K562 (cell line): ENCODE results near the gene SENP8. TPM values are rescaled to one million over a fixed set of nuclear protein-coding genes. Genes with fewer than 3 reads are reported as not detected.

ENCODE experiments used
- ATAC-seq: fragments of 200-7000 bp; cut with Tn5 transposase; 3 replicates; pipeline ENCODE4 v1.9.1; 2020; ENCODE audit warnings: moderate library complexity
- BruUV-seq: library from RNA; stranded (reverse); fragments of 400-500 nt; replicated peaks from 2 replicates; lab custom pipeline; 2021; lab: Mats Ljungman, UMichigan
- CTCF ChIA-PET: fragments of 300-600 bp; formaldehyde crosslinking; extraction: SDS; loops from one replicate; lab custom pipeline; 2021; ENCODE audit warnings: low intra/inter-chr PET ratio; lab: Yijun Ruan, JAX
- POLR2A ChIA-PET: fragments of 300-600, 350-650 bp; sonication (Branson Sonifier 250); formaldehyde crosslinking; extraction: SDS; loops from one replicate; lab custom pipeline; 2021; ENCODE audit warnings: antibody characterized with exemption, inconsistent platforms; lab: Yijun Ruan, JAX
- DNase-seq, 4 experiments: peaks; one replicate each; pipeline versions ENCODE4 v3.0.0 to v3.0.0-alpha.2; 2011 to 2018; ENCODE audit warnings: low spot score in 3 of 4, mixed read lengths in 3 of 4; ENCODE audit errors: extremely low read depth in 1 of 4
- FAIRE-seq: peaks from 2 replicates; lab custom pipeline; 2011; peaks lifted over from hg19 to GRCh38; lab: Jason Lieb, UNC
- H2AFZ ChIP-seq: 2 replicates; pipeline ENCODE4 v1.6.0; 2011; ENCODE audit warnings: low read depth, low read length, control low read depth, inconsistent platforms
- H3K27ac ChIP-seq: fragments of 200-600 bp; 3 replicates; pipeline ENCODE4 v1.8.0; 2011; ENCODE audit warnings: low read depth, mild to moderate bottlenecking, control low read depth, inconsistent platforms, low read length, moderate library complexity, mixed read lengths; ENCODE audit errors: extremely low read depth
- H3K27me3 ChIP-seq, 2 experiments: fragments of 300-600 bp in 1 of 2; 2 replicates in 1 of 2; 3 replicates in 1 of 2; pipeline versions ENCODE4 v1.6.0 to v1.8.0; 2011; ENCODE audit warnings: inconsistent platforms in 2 of 2, low read length in 2 of 2, mild to moderate bottlenecking in 1 of 2, mixed read lengths in 1 of 2, moderate library complexity in 1 of 2; ENCODE audit not compliant: control insufficient read depth in 2 of 2, insufficient read depth in 2 of 2
- H3K36me3 ChIP-seq: fragments of 300-600 bp; 3 replicates; pipeline ENCODE4 v1.8.0; 2011; ENCODE audit warnings: mild to moderate bottlenecking, low read length, inconsistent platforms; ENCODE audit not compliant: control insufficient read depth, insufficient read depth
- H3K4me1 ChIP-seq, 2 experiments: fragments of 200-600 bp in 1 of 2; replicated peaks in 1 of 2; 2 replicates in 1 of 2; 3 replicates in 1 of 2; pipeline versions ENCODE4 v1.5.1 to v1.8.0; 2011; ENCODE audit warnings: inconsistent platforms in 2 of 2, low read length in 2 of 2, mild to moderate bottlenecking in 1 of 2, mixed read lengths in 1 of 2, moderate library complexity in 1 of 2; ENCODE audit not compliant: control insufficient read depth in 2 of 2, insufficient read depth in 2 of 2
- H3K4me2 ChIP-seq: 2 replicates; pipeline ENCODE4 v1.6.1; 2011; ENCODE audit warnings: low read length, control low read depth, inconsistent platforms, mixed read lengths; ENCODE audit not compliant: insufficient read depth
- H3K4me3 ChIP-seq: fragments of 200-600 bp; sonication (generic), shearing (Covaris generic); 2 replicates; pipeline ENCODE4 v1.5.1; 2016; ENCODE audit warnings: control low read depth, inconsistent platforms
- H3K79me2 ChIP-seq: fragments of 200-600 bp; 3 replicates; pipeline ENCODE4 v1.8.0; 2011; ENCODE audit warnings: low read length, inconsistent platforms; ENCODE audit not compliant: control insufficient read depth, insufficient read depth
- H3K9ac ChIP-seq, 2 experiments: 2 replicates each; pipeline versions ENCODE4 v1.6.0 to v1.6.1; 2011; ENCODE audit warnings: low read depth in 2 of 2, low read length in 2 of 2, control low read depth in 1 of 2, inconsistent platforms in 1 of 2, mild to moderate bottlenecking in 1 of 2, mixed read lengths in 1 of 2; ENCODE audit not compliant: insufficient read depth in 1 of 2
- H3K9me1 ChIP-seq: one replicate; pipeline ENCODE4 v1.6.0; 2011; ENCODE audit warnings: inconsistent platforms, mild to moderate bottlenecking, low read length, moderate library complexity; ENCODE audit not compliant: control insufficient read depth, insufficient read depth
- H3K9me3 ChIP-seq: replicated peaks from 2 replicates; pipeline ENCODE4 v1.5.1; 2011; ENCODE audit warnings: low read depth, low read length, inconsistent platforms; ENCODE audit not compliant: control insufficient read depth, insufficient read depth
- H4K20me1 ChIP-seq: replicated peaks from 2 replicates; pipeline ENCODE4 v1.6.1; 2011; ENCODE audit warnings: low read length, inconsistent platforms, mixed read lengths; ENCODE audit not compliant: control insufficient read depth, insufficient read depth
- BRD9 ChIP-seq: fragments of 450-650 bp; IDR thresholded peaks from 2 replicates; pipeline ENCODE4 v1.6.1; 2018; ENCODE audit warnings: low read depth; ENCODE audit not compliant: partially characterized antibody
- CBFA2T3 ChIP-seq: fragments of 450-650 bp; IDR thresholded peaks from 2 replicates; pipeline ENCODE4 v1.6.1; 2017
- FOSL1 ChIP-seq: fragments of 200-800 bp; sonication (Bioruptor generic); conservative IDR thresholded peaks from 2 replicates; pipeline ENCODE4 v1.6.1; 2016; ENCODE audit warnings: missing genetic modification characterization, missing compliant biosample characterization
- FOXA3 ChIP-seq, 2 experiments: fragments of 450-650 bp in 1 of 2; sonication (generic) in 1 of 2; formaldehyde crosslinking; IDR thresholded peaks in 1 of 2; conservative IDR thresholded peaks in 1 of 2; 2 replicates each; pipeline versions ENCODE4 v1.4.0 to v1.8.0; 2020 to 2022; ENCODE audit warnings: mild to moderate bottlenecking in 2 of 2, missing genetic modification reagents in 1 of 2
- KDM1A ChIP-seq, 2 experiments: fragments of 450-650 bp; IDR thresholded peaks; 2 replicates each; pipeline ENCODE4 v1.6.1; 2016; ENCODE audit warnings: mild to moderate bottlenecking in 2 of 2
- MAZ ChIP-seq, 2 experiments: fragments of 450-650 bp in 1 of 2; sonication (generic) in 1 of 2; formaldehyde crosslinking; IDR thresholded peaks in 1 of 2; conservative IDR thresholded peaks in 1 of 2; 2 replicates each; pipeline versions ENCODE4 v1.4.0 to v1.5.0; 2020; ENCODE audit warnings: mild to moderate bottlenecking in 1 of 2, missing genetic modification reagents in 1 of 2
- NR2C1 ChIP-seq, 2 experiments: fragments of 450-650 bp; IDR thresholded peaks; 2 replicates each; pipeline ENCODE4 v1.6.1; 2017; ENCODE audit warnings: mild to moderate bottlenecking in 2 of 2, antibody characterized with exemption in 1 of 2, inconsistent platforms in 1 of 2, missing compliant biosample characterization in 1 of 2, missing genetic modification characterization in 1 of 2
- NR2C2 ChIP-seq, 2 experiments: fragments of 200-800 bp in 1 of 2; sonication (Bioruptor generic) in 1 of 2; sonication (generic) in 1 of 2; formaldehyde crosslinking in 1 of 2; IDR thresholded peaks; 2 replicates each; pipeline versions ENCODE4 v1.6.1 to v1.8.0; 2016 to 2022; ENCODE audit warnings: mild to moderate bottlenecking in 1 of 2, missing compliant biosample characterization in 1 of 2, missing genetic modification characterization in 1 of 2, missing genetic modification reagents in 1 of 2
- RCOR1 ChIP-seq, 2 experiments: IDR thresholded peaks; 2 replicates each; pipeline ENCODE4 v1.6.1; 2012; ENCODE audit warnings: low read depth in 2 of 2, low read length in 2 of 2, borderline replicate concordance in 1 of 2, improper control_type of control experiment in 1 of 2
- SOX6 ChIP-seq: fragments of 450-650 bp; IDR thresholded peaks from 2 replicates; pipeline ENCODE4 v1.6.1; 2014; ENCODE audit warnings: mild to moderate bottlenecking
- WGBS: fragments of 100-300 bp; shearing (Covaris generic); methylation state at CpG from one replicate; pipeline ENCODE4 v1.1.6; 2016; ENCODE audit warnings: low coverage, mixed read lengths; ENCODE audit not compliant: insufficient coverage; ENCODE audit errors: missing lambda C conversion rate; 5-methylcytosine and 5-hydroxymethylcytosine counted together
- in situ Hi-C: fragments of 300-500 bp; cut with MboI; formaldehyde crosslinking; loops from 4 replicates; pipeline ENCODE4 v1.15.0; 2018; ENCODE audit warnings: inconsistent platforms, mixed read lengths
- intact Hi-C: fragments of 100-400 bp; cut with micrococcal nuclease; formaldehyde crosslinking; loops from 2 replicates; pipeline ENCODE4 v1.14.2; 2022
- polyA plus RNA-seq, 8 experiments: library from polyadenylated mRNA; depleted of rRNA in 4 of 8; stranded (reverse) in 5 of 8; unstranded in 3 of 8; fragments of >200 nt; fragmentation: Nextera tagmentation in 2 of 8; fragmentation: Illumina TruSeq in 1 of 8; extraction: Ambion mirVana in 2 of 8; extraction: Trizol in 1 of 8; gene quantifications; 2 replicates each; pipeline versions ENCODE4 v1.2.1 to v1.2.3, GENCODE V29; 2011 to 2014; ENCODE audit warnings: inconsistent platforms in 1 of 8, missing spikeins in 1 of 8
- total RNA-seq, 7 experiments: library from RNA; depleted of rRNA in 6 of 7; stranded (reverse); fragments of >200 nt in 6 of 7; fragmentation: Illumina TruSeq in 2 of 7; extraction: Trizol in 2 of 7; gene quantifications; 2 replicates each; pipeline versions ENCODE4 v1.2.1 to v1.2.3, GENCODE V29; 2011 to 2021; ENCODE audit warnings: low replicate concordance in 1 of 7
- TF ChIP-seq, protein P1 (sequence below): fragments of 450-650 bp; IDR thresholded peaks from one replicate; pipeline ENCODE4 v1.6.1; 2018; ENCODE audit warnings: mild to moderate bottlenecking, moderate library complexity; ENCODE audit not compliant: partially characterized antibody

SENP8 gene
- total and polyA plus RNA-seq, 9 of the 15 experiments (the other 6 are each of a cell fraction or from before 2014, with no cell fraction given) = 1.4 to 5.4 (median 2.4) TPM

DNA sequence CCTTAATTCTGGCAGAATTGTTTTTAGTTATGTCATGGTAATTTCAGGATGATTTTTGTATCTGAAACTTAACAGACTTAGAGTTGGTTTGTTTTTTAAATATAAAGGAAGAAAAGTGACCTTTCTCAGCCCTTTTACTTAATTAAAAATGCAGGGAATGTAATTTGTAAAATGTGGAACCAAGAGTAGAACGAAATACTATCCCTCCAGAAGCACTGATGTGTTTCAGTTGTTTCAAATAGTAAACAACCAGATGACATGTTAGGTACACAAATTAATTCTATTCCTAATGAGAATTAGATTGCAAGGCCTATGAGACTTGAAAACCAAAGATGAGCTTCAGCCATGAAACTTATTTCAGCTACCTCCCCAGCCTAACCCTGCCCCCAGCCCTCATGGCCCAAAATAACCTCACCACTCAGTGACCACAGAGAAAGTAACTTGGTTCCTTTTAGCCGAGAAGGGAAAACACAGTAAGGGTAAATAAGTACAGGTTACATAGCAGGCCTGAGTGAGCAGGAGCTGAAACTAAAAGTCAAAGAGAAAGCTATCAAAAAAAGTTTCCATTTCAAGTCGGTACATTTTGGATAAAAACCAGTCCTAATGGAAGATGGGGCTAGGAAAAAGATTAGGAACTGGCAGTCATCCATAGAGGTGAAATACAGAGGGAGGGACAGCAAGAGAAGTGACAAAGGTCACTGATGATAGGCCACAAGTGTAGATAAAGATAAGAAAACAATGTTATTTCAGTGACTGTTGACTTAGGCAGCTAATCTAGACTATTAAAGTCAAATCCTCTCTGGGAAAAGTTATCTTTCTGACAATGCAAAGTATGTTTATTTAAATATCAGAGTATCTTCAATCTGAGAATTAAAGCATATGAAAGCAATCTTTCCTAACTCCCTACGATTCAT is 23.2 kb downstream of the SENP8 start:
- H2AFZ ChIP-seq = no peak overlapping the region
- ChIA-PET POLR2A (no interaction called here), CTCF (no interaction called here)
- H3K36me3 ChIP-seq = no peaks in the 10 kb centered on the region
- no peak overlapping the region for H3K9ac ChIP-seq
- no peak overlapping the region for H3K4me2 ChIP-seq
- no peaks in the 10 kb centered on the region for H3K9me3 ChIP-seq
- no peaks in the 10 kb centered on the region for H3K79me2 ChIP-seq
- no TSS peak for BruUV-seq
- in situ Hi-C loops (no loop called here), intact Hi-C loops (no loop called here)
- H3K27me3 ChIP-seq = peaks cover 0 to 6% of the 10 kb centered on the region in 2 experiments; a peak in 4 of 5 replicates
- WGBS = 2% methylated on average over 4 of the region's 4 CpGs
- DNase-seq = no peak
- FAIRE-seq = no peak
- no peaks in the 10 kb centered on the region for H3K4me1 ChIP-seq
- no peak overlapping the region for H3K4me3 ChIP-seq
- ATAC-seq = no peak
- TF ChIP-seq CBFA2T3 = 0 out of 2 replicates have a peak, but pooled peaks have one; percentile 17
- no peak for TF ChIP-seq MAZ (CRISPR knock-in tag; conservative IDR thresholded peaks at IDR 0.05 in 1 of 2, IDR thresholded peaks at IDR 0.05 in 1 of 2)
- TF ChIP-seq FOXA3 (CRISPR knock-in tag; conservative IDR thresholded peaks at IDR 0.05 in 1 of 2, IDR thresholded peaks at IDR 0.05 in 1 of 2) = peak in 1 of 2 experiments; percentile 94; a peak in 2 of 4 replicates
- no peak for TF ChIP-seq NR2C1 (IDR thresholded peaks at IDR 0.05)
- TF ChIP-seq NR2C1 (tag; IDR thresholded peaks at IDR 0.05) = 0 out of 2 replicates have a peak, but pooled peaks have one; percentile 25
- TF ChIP-seq, protein P1, sequence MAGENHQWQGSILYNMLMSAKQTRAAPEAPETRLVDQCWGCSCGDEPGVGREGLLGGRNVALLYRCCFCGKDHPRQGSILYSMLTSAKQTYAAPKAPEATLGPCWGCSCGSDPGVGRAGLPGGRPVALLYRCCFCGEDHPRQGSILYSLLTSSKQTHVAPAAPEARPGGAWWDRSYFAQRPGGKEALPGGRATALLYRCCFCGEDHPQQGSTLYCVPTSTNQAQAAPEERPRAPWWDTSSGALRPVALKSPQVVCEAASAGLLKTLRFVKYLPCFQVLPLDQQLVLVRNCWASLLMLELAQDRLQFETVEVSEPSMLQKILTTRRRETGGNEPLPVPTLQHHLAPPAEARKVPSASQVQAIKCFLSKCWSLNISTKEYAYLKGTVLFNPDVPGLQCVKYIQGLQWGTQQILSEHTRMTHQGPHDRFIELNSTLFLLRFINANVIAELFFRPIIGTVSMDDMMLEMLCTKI = no peak
- TF ChIP-seq KDM1A (IDR thresholded peaks at IDR 0.05) = peak in 1 of 2 experiments; percentile 23; a peak in 1 of 4 replicates
- peak in 1 of 2 experiments; percentile 60; a peak in 1 of 4 replicates for TF ChIP-seq RCOR1 (IDR thresholded peaks at IDR 0.05; ENCODE audit: borderline replicate concordance in 1 of 2, low read depth in 2 of 2, low read length in 2 of 2)
- TF ChIP-seq FOSL1 (tag) = peak; percentile 25; the same call in 1 of the 2 replicates
- TF ChIP-seq NR2C2 (CRISPR knock-in tag; IDR thresholded peaks at IDR 0.05) = no peak
- TF ChIP-seq NR2C2 (tag; IDR thresholded peaks at IDR 0.05) = peak; percentile 46; the same call in 1 of the 2 replicates
- peak; percentile 72; the same call in 1 of the 2 replicates for TF ChIP-seq SOX6
- no peak for TF ChIP-seq BRD9
- no peaks in the 10 kb centered on the region; the same call in 1 of the 2 replicates for H4K20me1 ChIP-seq
- H3K9me1 ChIP-seq = no peaks in the 10 kb centered on the region
- H3K27ac ChIP-seq = no peak overlapping the region
